Testis (tissue), 2 donors: ENCODE measurements around the gene PDLIM7.

ENCODE experiments used
- CTCF ChIP-seq, 3 experiments: fragments of 450-650 bp in 2 of 3; fragments of 200-600 bp in 1 of 3; sonication (generic) in 1 of 3; IDR thresholded peaks; one replicate each; pipeline ENCODE4 v1.5.1; 2016 to 2019; ENCODE audit warnings: antibody characterized with exemption in 3 of 3, mild to moderate bottlenecking in 2 of 3, moderate library complexity in 1 of 3
- POLR2A ChIP-seq: fragments of 450-650 bp; IDR thresholded peaks from one replicate; pipeline ENCODE4 v1.6.1; 2017; ENCODE audit warnings: antibody characterized with exemption, mild to moderate bottlenecking, moderate library complexity

- no peak for TF ChIP-seq CTCF (IDR thresholded peaks at IDR 0.05)
- no peak for TF ChIP-seq POLR2A
Measured at GRCh38 chr5:177508837-177509236, 11.4 kb upstream of the PDLIM7 start.
